Measurements from ENCODE around the gene ITGB1BP1. TPM values are rescaled to one million over a fixed set of nuclear protein-coding genes. Genes with fewer than 3 reads are reported as not detected.
"Not testable (repeated sequence)": the region's sequence is repeated elsewhere in the genome, so short reads cannot be mapped to it uniquely, and the experiment has no call there.

Gene ITGB1BP1
- total RNA-seq, 1 experiment from 2014 or later, result 85.5 TPM

DNA sequence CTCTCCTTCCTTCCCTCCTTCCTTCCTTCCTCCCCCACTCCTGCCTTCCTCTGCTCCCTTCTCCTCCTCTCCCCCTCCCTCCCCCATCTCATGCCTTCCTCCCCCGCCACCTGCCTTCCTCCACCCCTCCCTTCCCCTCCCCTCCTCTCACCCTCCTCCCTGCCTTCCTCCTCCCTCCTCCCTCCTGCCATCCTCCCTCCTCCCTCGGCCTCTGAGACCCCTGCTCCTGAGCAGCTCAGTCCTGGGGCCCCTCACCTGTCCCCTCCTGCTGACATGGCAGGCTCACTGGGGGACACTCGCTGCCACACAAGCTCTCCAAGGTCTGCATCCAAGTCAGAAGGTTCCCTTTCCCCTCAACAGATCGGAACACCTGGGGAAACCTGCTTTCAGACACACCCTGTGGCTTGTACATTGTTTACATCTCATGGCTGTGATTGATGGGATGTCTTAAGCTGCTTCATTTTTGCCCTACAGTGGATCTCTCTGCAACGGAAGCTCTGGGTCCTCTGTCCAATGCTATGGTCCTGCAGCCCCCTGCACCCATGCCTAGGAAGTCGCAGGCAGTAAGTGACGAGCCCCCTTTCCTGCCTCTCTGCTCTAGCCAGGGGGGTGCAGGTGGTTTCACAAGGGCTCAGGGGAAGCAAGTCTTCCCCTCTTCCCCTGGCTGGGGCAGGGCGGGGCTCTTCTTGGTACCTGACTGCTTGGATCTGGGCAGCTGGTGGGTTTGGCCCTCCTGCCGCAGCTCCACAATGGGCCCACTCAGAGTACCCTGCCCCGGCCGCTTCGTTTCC is 22.9 kb downstream of the ITGB1BP1 start:
- DNase-seq (ENCODE audit: low read depth), result no peak

DNA sequence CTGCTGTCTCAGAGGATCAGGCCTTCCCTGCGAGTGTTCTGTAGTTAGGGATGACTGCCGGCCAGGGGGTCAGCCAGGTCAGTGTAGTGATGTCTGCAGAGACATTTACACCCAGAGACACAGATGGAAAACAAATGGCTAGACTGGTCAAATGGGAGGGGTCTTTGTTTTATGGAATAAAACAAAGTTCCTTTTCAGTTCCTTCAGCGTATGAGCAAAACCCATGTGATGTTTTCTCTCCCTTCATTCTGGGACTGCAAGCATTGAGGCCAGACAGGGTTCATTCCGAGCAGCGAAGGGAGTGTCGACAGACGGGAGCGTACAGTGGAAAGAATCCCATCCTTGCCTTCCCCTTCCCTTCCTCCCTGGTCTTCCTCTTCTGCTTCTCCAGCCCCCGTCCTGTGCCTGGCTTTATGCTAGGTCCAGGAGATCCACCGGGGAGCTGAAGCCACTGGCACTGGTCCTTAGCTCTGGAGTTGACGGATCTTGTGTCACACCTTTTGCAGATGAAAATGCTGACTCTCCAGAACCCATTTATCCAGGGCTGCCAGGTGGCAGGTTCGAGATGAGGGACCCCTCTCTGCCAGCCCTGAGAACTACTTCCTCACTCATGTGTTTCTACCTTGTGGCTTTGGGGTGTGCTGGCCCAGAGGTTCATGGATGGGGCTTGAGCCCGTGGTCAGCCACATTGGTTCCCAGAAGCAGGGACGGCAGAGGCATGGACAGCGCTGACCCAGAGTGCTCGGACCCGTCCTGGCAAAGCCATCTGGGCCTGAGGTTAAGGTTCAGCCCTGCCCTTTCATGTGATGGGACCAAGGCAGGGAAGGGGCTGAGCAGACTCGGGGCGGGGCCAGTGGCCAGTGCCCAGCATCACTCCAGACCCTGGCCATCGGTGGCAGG is 24.2 kb downstream of the ITGB1BP1 start:
- DNase-seq (ENCODE audit: low read depth), result no peak

DNA sequence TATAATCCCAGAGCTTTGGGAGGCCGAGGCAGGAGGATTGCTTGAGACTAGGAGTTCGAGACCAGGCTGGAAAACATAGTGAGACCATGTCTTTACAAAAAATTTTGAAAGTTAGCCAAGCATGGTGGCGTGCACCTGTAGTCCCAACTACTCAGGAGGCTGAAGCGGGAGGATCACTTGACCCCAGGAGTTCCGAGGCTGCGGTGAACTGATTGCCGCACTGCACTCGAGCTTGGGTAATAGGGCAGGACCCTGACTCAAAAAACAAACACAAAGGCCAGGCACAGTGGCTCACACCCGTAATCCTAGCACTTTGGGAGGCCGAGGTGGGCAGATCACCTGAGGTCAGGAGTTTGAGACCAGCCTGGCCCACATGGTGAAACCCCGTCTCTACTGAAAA is 25.1 kb downstream of the ITGB1BP1 start:
- not testable (repeated sequence) for DNase-seq (ENCODE audit: low read depth)

DNA sequence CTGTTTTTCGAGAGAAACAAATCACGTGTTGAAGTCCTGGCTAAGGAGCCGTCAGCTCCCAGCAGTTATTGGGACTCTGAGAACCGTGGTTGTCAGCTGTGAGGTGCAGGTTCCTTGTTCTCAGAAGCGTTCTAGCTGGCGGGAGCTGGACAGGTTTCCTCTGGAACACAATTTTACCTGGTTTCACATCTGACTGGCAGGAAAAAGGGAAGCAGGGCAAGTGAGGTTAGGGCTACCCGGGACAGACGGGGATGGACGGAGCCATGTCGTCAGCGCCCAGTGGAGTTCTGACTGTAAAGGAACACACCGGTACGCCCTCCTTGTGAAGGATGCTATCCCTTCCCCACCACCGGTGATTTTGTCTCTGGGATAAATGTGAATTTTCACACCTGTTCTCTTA is 26.1 kb downstream of the ITGB1BP1 start:
- DNase-seq (ENCODE audit: low read depth), result no peak

DNA sequence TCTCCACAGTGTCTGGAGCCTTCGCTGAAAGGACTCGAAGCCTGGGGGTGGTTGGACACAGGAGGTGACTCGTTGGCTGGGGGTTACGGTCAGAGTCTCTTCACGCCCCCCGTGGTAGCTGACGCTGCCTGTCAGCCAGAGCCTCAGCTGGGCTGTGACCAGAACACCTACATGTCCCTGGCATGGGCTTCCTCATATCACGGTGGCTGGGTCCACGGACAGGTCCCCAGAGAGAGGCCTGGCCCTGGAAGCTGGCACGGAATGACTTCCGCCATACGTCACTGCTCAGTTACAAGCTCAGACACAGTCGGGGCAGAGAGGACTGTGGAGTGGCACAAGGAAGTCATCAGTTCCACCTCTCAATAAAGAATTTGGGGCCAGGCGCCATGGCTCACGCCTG is 28.5 kb downstream of the ITGB1BP1 start:
- DNase-seq (ENCODE audit: low read depth), result no peak

DNA sequence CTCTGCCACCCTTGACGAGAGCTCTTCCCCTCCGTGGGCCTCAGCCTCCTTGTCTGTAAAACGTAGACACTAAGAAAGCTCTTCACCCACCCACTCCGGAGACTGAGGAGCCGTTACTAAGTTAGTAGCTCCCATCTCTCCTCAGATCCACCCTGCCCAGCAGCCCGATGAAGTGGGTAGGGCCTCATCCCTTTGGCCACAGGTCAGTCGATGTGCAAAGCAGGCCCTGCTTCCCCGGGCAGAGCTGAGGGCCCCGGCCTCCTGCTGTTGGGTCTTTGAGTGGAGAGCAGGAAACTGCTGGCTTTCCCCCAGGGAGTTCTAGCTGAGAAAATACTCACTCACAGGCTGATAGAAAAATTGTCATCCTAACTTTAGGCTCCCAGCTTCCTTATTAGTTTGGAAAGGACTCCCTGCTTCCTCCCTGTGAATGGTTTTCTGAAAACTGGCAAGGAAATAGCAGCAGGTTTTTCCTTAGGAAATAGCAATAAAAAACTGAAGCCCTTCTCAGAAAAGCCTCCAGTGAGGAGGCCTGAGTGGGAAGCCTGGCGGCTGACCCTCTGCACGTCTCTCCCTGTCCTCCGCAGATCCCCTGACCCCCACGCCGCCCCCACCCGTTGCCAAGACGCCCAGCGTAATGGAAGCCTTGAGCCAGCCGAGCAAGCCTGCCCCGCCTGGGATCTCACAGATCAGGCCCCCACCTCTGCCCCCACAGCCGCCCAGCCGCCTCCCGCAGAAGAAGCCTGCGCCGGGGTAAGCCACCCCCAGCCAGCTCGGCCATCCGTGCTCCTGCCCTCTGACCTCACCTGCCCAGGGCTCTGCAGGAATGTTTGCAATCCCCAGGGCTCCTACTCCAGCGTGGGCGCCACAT is 30.2 kb downstream of the ITGB1BP1 start:
- no peak for DNase-seq (ENCODE audit: low read depth)

DNA sequence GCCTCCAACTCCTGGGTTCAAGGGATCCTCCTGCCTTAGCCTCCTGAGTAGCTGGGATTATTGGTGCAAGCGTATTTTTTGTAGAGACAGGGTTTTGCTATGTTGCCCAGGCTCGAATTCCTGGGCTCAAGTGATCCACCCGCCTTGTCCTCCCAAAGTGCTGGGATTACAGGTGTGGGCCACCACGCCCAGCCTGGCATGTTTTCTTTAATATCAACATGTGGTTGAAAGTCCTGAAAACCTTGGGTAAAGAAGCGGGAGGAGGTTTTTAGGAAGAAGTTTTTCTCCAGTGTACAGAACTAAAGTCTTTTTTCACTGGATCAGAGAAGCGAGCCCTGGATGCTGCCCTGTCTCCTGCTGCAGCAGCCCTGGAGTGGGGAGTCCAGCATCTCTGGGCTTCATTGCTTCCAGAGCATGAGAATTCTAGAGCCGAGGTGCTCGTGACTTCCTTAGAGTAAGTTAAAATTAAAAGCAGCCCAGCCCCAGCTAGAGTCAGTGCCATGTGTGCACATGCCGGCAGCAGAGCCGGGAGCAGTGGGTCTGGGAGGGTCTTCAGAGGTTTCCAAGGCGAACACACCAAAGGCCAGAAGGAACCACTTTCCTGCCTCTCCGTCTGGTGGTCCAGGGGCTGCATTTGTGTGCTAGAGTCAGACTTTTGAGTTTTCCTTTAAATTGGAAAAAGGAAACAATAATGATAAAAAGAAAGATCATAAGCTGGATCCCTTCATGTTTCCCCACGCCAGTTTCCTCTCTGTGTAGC is 31.2 kb downstream of the ITGB1BP1 start:
- DNase-seq (ENCODE audit: low read depth), result no peak

DNA sequence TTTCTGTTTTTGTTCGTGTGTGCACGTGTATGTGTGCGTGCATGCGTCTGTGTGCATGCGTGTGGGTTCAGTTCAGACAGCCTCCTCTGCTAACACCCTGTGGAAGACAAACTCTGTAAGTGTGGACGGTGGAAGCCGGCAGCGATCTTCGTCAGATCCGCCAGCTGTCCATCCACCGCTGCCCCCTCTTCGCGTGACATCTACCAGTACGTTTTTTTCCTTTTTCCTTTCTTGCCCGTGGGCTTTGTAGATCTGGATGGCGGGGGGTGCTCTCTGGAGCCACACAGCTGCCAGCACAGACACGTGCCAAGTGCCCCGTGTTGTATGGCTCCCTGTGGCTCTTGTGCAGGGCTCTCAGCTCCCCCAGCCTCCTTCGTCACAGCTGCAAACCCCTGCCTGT is 32.3 kb downstream of the ITGB1BP1 start:
- DNase-seq (ENCODE audit: low read depth), result no peak

DNA sequence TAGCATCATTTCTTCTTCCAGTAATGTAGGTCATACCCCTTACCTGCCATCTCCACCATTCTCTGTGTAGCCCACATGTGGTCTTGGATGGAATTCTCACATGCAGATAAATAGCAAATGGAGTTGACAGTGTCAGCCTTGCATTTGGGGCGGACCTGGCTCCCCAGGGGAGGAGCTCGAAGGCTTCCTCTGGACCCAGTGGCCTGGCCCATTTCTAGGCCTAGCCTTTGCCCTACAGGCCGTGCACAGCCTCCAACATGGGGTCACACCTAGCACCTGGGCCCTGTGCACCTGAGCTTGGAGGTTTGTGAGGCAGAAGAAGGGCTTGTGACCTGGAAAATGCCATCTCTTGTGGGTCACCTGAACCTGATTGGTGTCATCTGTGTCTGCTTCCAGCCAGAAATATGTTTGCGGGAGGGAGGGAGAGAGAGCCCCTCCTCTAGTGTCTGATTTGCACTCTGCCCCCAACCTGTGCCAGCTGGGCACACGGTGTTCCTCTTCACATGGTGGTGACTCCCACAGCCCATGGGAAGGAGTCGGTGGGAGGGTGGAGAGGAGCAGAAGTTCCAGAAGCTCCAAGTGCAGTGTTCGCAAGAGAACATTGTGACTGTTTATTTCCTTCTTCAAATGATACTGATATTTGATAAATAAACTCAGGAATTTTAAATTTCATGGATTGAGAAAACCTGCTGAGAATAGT is 33.0 kb downstream of the ITGB1BP1 start:
- no peak for DNase-seq (ENCODE audit: low read depth)

DNA sequence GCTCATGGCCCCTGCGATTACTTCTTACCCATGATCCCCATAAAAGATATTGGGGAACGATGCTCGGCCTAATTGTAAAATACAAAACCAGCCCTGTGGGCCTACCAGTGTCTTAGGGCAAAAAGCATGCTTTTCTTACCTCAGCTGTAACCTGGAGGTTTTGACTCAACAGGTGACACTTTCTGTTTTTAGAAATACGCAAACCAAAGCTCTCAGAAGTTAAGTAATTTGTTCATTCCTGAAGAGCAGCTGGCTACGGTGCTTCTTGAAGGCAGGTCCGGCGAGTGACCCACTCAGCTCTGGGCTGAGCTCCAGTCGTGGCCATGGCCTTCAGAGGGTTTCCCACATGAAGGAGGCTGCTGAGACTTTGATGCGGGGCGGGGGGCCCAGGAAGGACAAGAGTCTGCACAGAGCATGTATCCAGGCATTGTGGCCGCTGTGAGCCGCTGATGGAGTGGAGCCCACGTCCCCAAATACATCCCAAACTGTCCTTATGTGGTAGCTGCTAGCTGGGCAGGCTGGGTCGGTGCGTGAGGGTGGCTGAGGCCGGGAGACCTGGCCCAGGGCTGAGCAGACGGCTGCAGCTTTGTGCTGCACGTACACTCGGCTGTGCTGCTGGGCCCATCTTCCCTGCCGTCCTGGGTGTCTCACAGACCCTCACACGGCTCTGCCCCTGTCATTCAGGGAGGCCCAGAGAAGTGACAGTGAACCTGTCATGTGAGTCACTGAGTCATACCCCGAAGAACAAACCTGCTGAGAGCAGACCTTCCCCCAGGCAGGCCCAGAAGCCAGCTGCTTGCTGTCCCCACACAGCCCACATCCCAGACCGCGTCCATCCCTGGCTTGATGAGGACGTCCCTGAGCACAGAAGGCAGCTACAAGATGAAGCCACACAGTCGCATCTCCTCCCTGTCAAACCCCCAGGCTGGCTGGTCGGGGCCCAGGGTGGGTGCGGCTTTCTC is 34.1 kb downstream of the ITGB1BP1 start:
- DNase-seq (ENCODE audit: low read depth), result no peak

DNA sequence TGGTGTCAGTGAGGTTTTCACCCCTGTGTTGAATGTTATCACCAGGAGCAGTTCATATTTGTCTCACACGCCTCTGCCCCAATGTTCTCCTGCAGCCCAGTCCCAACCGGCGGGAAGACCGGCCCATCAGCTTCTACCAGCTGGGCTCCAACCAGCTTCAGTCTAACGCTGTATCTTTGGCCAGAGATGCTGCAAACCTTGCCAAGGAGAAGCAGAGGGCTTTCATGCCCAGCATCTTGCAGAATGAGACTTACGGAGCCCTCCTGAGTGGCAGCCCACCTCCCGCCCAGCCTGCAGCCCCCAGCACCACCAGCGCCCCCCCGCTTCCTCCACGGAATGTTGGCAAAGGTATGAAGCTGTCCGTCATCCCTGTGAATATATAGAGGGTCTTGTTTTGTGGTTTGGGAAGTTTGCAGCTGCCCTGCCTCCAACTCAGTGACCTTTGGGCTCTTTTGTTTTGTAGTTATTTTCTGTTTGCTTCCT is 35.1 kb downstream of the ITGB1BP1 start:
- no peak for DNase-seq (ENCODE audit: low read depth)

DNA sequence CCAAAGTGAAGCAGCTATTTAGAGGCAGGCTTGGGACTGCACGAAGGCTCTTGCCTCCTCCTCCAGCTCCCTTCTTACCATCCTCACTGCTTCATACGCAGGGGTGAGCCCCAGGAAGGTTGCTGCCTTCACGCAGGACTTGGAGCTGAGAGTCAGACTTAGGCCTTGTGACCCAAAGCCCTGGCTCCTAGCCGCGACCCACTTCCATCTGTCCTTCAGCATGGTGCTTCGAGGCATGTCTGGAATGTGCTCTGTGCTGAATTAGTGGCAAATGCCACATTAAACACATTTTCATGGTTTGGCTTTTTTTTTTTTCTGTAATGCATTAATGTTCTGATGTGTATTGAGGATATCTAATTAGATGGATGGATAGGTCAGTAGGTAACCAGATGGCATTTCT is 37.5 kb downstream of the ITGB1BP1 start:
- peak; percentile 59 for DNase-seq (ENCODE audit: low read depth)

DNA sequence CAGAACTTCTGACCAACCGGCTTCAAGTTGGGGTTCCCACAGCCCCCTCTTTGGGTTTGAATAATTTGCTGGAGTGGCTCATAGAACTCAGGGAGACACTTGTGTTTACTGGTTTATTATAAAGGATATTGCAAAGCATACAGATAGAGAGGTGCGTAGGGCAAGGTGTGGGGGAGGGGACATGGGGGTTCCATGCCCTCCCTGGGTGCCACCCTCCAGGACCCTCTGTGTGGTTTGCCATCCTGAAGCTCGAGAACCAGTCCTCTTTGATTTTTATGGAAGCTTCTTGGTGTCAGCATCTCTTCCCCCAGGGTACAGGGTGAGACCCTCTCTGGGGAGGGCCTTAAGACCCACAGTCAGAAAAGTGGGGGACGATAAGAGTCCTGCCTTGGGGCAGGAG is 38.8 kb downstream of the ITGB1BP1 start:
- DNase-seq (ENCODE audit: low read depth), result no peak

DNA sequence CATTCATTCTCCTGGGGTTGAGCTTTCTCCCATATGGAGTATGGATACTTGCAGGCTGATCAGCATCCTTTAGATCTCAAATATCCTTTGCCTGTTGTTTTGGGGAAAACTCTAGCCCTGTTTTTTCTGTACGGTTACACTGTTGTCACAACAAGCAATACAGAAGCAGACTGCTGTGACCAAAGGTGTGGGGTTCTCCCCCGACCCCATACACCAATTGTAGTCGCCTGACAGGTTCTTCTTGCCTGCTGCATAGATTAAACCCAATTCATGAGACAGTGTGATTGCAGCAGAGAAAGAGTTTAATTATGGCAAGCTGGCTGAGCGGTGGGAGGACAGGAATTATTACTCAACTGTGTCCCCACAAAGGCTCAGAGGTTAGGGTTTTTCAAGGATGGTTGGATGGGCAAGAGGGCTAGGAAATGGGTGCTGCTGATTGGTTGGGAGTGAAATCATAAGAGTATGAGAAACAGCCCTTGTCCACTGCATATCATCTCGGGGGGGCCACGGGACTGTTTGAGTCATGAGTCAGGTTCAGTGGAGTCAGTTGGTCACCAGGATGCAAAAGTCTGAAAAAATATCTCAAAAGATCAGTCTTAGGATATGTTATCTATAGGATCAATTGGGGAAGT is 40.6 kb downstream of the ITGB1BP1 start:
- DNase-seq (ENCODE audit: low read depth), result peak; percentile 73

DNA sequence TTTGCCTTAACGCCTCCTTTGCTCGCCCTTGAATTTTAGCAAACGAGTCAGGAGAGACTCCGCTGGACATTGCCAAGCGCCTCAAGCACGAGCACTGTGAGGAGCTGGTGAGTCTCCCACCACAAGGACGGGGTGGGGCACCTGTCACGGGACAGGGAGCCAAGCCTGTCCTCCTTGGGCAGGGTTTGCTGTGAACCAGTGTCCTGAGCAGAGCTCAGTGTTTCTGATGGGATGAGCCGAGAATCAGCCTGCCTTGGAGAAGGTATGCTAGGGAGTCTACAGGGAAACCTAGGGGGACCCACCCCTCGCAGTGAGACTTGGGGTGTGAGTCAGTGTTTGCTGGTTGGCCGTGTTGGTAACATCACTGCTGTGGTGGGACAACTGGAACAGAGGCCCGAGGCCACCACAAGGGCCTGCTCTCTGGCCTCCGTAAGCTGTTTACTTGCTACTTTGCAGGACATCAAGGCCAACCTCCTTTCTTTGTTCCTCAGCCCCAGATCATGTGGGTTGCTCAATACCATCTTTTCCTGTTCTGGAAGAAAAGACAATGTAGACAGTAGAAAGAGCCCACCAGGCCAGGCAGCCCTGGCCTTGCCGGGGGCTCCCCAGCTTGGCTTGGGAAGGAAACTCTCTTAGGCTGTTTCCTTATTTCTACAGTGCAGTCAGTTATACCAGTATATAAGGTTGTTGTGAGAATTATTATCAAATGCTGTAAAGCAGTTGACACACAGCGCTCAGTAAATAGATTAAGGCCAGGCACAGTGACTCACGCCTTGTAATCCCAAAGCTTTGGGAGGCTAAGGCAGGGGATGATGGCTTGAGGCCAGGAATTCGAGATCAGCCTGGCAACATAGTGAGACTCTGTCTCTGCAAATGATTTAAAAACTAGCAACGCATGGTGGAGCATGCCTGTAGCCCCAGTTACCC is 42.4 kb downstream of the ITGB1BP1 start:
- peak; percentile 95 for DNase-seq (ENCODE audit: low read depth)

DNA sequence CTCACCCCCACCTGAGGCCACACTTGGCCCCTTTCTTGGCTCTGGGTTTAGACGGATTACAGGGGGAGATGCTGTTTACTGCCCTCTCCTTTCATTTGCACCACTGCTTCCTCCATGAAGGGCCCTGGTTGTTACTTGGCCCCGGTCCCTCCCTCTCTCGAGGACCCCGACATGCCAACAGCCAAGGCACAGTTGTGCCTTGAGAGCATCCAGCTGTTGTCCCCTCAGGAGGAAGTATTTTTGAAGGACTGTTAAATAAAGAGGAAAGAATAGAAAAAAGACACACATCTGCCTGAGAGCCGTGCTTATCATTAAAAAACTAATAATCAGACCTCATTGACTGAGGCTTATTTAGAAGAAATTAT is 44.0 kb downstream of the ITGB1BP1 start:
- DNase-seq (ENCODE audit: low read depth), result no peak
